GM06990 (cell line): ENCODE data around the gene SIK2.
"Not testable (repeated sequence)": the region's sequence is repeated elsewhere in the genome, so short reads cannot be mapped to it uniquely, and the experiment has no call there.

Experiments
- DNase-seq: peaks from one replicate; pipeline ENCODE4 v3.0.0-alpha.2; 2011; ENCODE audit not compliant: insufficient read length; ENCODE audit errors: extremely low read depth
- H3K27me3 ChIP-seq: replicated peaks from 2 replicates; pipeline ENCODE4 v1.6.0; 2011; ENCODE audit warnings: low read length; ENCODE audit not compliant: control insufficient read depth, insufficient read depth
- H3K36me3 ChIP-seq: 2 replicates; pipeline ENCODE4 v1.5.1; 2011; ENCODE audit warnings: low read length; ENCODE audit not compliant: control insufficient read depth, insufficient read depth
- H3K4me3 ChIP-seq: replicated peaks from 2 replicates; pipeline ENCODE4 v1.5.1; 2011; ENCODE audit warnings: low read depth, mild to moderate bottlenecking, control low read depth, low read length
- CTCF ChIP-seq: IDR thresholded peaks from 2 replicates; pipeline ENCODE4 v1.5.1; 2011; ENCODE audit warnings: low read length, control low read depth, mild to moderate bottlenecking, inconsistent platforms; ENCODE audit not compliant: insufficient read depth, poor library complexity, severe bottlenecking

The SIK2 gene

GRCh38 chr11:111652184-111652583 lies 49.9 kb downstream of the SIK2 start:
- no peak for TF ChIP-seq CTCF
- no peak for DNase-seq
- no peaks in the 10 kb centered on the region for H3K36me3 ChIP-seq
- no peaks in the 10 kb centered on the region for H3K27me3 ChIP-seq
- H3K4me3 ChIP-seq: no peak overlapping the region

GRCh38 chr11:111654601-111655000 lies 52.4 kb downstream of the SIK2 start:
- Histone ChIP-seq H3K4me3 (no peak overlapping the region), H3K27me3 (no peaks in the 10 kb centered on the region), H3K36me3 (no peaks in the 10 kb centered on the region)
- no peak for TF ChIP-seq CTCF
- no peak for DNase-seq

GRCh38 chr11:111655924-111656323 lies 53.7 kb downstream of the SIK2 start:
- Histone ChIP-seq H3K27me3 (no peaks in the 10 kb centered on the region), H3K4me3 (no peak overlapping the region), H3K36me3 (no peaks in the 10 kb centered on the region)
- no peak for TF ChIP-seq CTCF
- DNase-seq: no peak

- not testable (repeated sequence) for H3K36me3 ChIP-seq, H3K4me3 ChIP-seq, H3K27me3 ChIP-seq, DNase-seq
Observed at GRCh38 chr11:111657905-111658304, 55.7 kb downstream of the SIK2 start.

- not testable (repeated sequence) for H3K36me3 ChIP-seq, H3K27me3 ChIP-seq, DNase-seq, H3K4me3 ChIP-seq
Observed at GRCh38 chr11:111658493-111658892, 56.2 kb downstream of the SIK2 start.

GRCh38 chr11:111659201-111660115 lies 57.2 kb downstream of the SIK2 start:
- TF ChIP-seq CTCF: no peak
- no peak for DNase-seq
- Histone ChIP-seq H3K4me3 (no peak overlapping the region), H3K36me3 (no peaks in the 10 kb centered on the region), H3K27me3 (no peaks in the 10 kb centered on the region)

GRCh38 chr11:111660822-111661221 lies 58.6 kb downstream of the SIK2 start:
- DNase-seq: no peak
- H3K36me3 ChIP-seq: no peaks in the 10 kb centered on the region
- no peak for TF ChIP-seq CTCF
- no peaks in the 10 kb centered on the region for H3K27me3 ChIP-seq
- H3K4me3 ChIP-seq: no peak overlapping the region
